Measurements from ENCODE around the gene NSUN3. TPM values are rescaled to one million over a fixed set of nuclear protein-coding genes. Genes with fewer than 3 reads are reported as not detected.
A peak's percentile ranks its signal among the peaks of the same experiment; 100 is the strongest.

NSUN3 gene
- total and polyA plus RNA-seq, 2 donors (not counting 3 experiments of a cell fraction or from before 2014, with no cell fraction given) = 3.4 to 10.7 TPM

DNA sequence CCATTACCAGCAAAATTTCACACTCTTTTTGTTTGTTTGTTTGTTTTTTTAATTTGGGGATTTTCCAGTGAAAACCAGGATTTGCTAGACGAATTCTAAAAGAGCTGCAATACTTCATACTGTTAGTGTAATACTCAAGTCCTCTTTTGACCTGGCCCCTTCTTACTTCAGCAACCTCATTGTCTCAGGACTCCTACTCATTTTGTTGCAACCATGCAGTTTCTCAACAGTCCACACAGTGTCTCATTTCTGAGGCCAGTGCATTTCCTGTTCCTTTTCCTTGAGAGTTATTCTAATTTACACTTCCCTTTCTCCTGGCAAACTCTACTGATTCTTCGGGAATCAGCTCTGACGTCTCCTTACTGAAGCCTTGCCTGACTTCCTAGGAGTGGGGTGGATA lies 35.6 kb downstream of the NSUN3 start:
- Histone ChIP-seq H3K27me3 (ENCODE audit: control insufficient read depth in 2 of 2, insufficient read depth in 2 of 2, low read length in 2 of 2) (no peaks in the 10 kb centered on the region), H3K36me3 (ENCODE audit: control insufficient read depth in 2 of 2, extremely low read depth in 1 of 2, insufficient read depth in 2 of 2, low read length in 2 of 2) (peaks cover 0 to 6% of the 10 kb centered on the region in 2 experiments), H3K9me1 (replicated peaks; ENCODE audit: control insufficient read depth, extremely low read depth, insufficient read depth, low read length) (no peaks in the 10 kb centered on the region), H3K79me2 (ENCODE audit: control insufficient read depth, insufficient read depth, low read length) (no peaks in the 10 kb centered on the region), H3K9ac (replicated peaks; ENCODE audit: extremely low read depth, insufficient read depth, low read length) (no peak overlapping the region), H2AFZ (ENCODE audit: low read depth, low read length) (peak overlapping the region; percentile 44), H3K9me3 (replicated peaks; ENCODE audit: control insufficient read depth, insufficient read depth, low read length) (no peaks in the 10 kb centered on the region), H3K4me1 (ENCODE audit: control insufficient read depth, extremely low read depth, insufficient read depth, low read length) (peaks cover 7% of the 10 kb centered on the region), H3K4me2 (ENCODE audit: insufficient read depth, low read length) (peak overlapping the region; percentile 24), H3K27ac (ENCODE audit: insufficient read depth, low read depth, low read length) (no peak overlapping the region), H3K4me3 (replicated peaks in 1 of 3; ENCODE audit: insufficient read depth in 1 of 3, low read depth in 1 of 3, low read length in 3 of 3) (no peak overlapping the region), H4K20me1 (replicated peaks; ENCODE audit: control insufficient read depth, extremely low read depth, insufficient read depth, low read length) (no peaks in the 10 kb centered on the region)
- TF ChIP-seq FOS (IDR thresholded peaks at IDR 0.05; ENCODE audit: borderline replicate concordance, insufficient read depth, low read length) (no peak), JUN (IDR thresholded peaks at IDR 0.05; ENCODE audit: borderline replicate concordance, insufficient read depth, insufficient read length, low read depth) (no peak), POLR2AphosphoS5 (IDR thresholded peaks at IDR 0.05; ENCODE audit: insufficient read depth, low read depth, low read length) (no peak), POLR2A (IDR thresholded peaks at IDR 0.05; ENCODE audit: low read depth, low read length) (no peak), GATA2 (IDR thresholded peaks at IDR 0.05; ENCODE audit: insufficient read depth, insufficient read length, low read depth, low read length) (no peak), EZH2 (IDR thresholded peaks at IDR 0.05; ENCODE audit: borderline replicate concordance, low read depth, low read length, severe bottlenecking) (no peak), MYC (IDR thresholded peaks at IDR 0.05; ENCODE audit: low read depth, low read length) (no peak)
- TF ChIP-seq, protein P1, sequence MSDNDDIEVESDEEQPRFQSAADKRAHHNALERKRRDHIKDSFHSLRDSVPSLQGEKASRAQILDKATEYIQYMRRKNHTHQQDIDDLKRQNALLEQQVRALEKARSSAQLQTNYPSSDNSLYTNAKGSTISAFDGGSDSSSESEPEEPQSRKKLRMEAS (IDR thresholded peaks at IDR 0.05; ENCODE audit: insufficient read depth, insufficient read length) = no peak
- TF ChIP-seq, protein P2, sequence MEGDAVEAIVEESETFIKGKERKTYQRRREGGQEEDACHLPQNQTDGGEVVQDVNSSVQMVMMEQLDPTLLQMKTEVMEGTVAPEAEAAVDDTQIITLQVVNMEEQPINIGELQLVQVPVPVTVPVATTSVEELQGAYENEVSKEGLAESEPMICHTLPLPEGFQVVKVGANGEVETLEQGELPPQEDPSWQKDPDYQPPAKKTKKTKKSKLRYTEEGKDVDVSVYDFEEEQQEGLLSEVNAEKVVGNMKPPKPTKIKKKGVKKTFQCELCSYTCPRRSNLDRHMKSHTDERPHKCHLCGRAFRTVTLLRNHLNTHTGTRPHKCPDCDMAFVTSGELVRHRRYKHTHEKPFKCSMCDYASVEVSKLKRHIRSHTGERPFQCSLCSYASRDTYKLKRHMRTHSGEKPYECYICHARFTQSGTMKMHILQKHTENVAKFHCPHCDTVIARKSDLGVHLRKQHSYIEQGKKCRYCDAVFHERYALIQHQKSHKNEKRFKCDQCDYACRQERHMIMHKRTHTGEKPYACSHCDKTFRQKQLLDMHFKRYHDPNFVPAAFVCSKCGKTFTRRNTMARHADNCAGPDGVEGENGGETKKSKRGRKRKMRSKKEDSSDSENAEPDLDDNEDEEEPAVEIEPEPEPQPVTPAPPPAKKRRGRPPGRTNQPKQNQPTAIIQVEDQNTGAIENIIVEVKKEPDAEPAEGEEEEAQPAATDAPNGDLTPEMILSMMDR (IDR thresholded peaks at IDR 0.05; ENCODE audit: extremely low read depth in 1 of 2, insufficient read depth in 1 of 2, low read depth in 1 of 2, low read length in 2 of 2) = no peak
- intact Hi-C loops (cut with micrococcal nuclease) (no loop called here), dilution Hi-C loops (cut with MboI; ENCODE audit: extremely low pct_ligation_motif_present, low sequenced_read_pairs) (no loop called here)
- no TSS peak for BruUV-seq (replicated peaks)
- ChIA-PET CTCF (interaction anchor here (2.2 kb wide), 1 partner anchor 29 kb away, joined by 7 read pairs; no protein-coding TSS in a partner anchor), POLR2A (no interaction called here)
- DNase-seq (ENCODE audit: low read depth, low spot score) (peak; percentile 5), FAIRE-seq (no peak)

Measured in endothelial cell of umbilical vein (primary cell).